GM12872 (cell line): ENCODE data around the gene CAND2.

Experiments
- CTCF ChIP-seq: IDR thresholded peaks from 3 replicates; pipeline ENCODE4 v1.5.1; 2011; ENCODE audit warnings: low read depth, mild to moderate bottlenecking, low read length, moderate library complexity; ENCODE audit not compliant: insufficient read depth

Gene CAND2

GRCh38 chr3:12810013-12810780 is 13.7 kb downstream of the CAND2 start:
- TF ChIP-seq CTCF, result peak; percentile 82

GRCh38 chr3:12810961-12811360 is 14.5 kb downstream of the CAND2 start:
- no peak for TF ChIP-seq CTCF

GRCh38 chr3:12812812-12813211 is 16.3 kb downstream of the CAND2 start:
- TF ChIP-seq CTCF, result no peak

- no peak for TF ChIP-seq CTCF
Observed at GRCh38 chr3:12813967-12814366, 17.5 kb downstream of the CAND2 start.

- no peak for TF ChIP-seq CTCF
Observed at GRCh38 chr3:12815078-12815477, 18.6 kb downstream of the CAND2 start.

- TF ChIP-seq CTCF, result no peak
Observed at GRCh38 chr3:12815719-12816118, 19.2 kb downstream of the CAND2 start.

GRCh38 chr3:12816521-12817342 is 20.3 kb downstream of the CAND2 start:
- no peak for TF ChIP-seq CTCF
